RWPE2 (cell line): ENCODE data around the gene ZNF578.
"Not testable (repeated sequence)": the region's sequence is repeated elsewhere in the genome, so short reads cannot be mapped to it uniquely, and the experiment has no call there.

ENCODE experiments used
- ATAC-seq: fragments of 200-7000 bp; cut with Tn5 transposase; 3 replicates; pipeline ENCODE4 v1.9.1; 2021; ENCODE audit warnings: low read depth
- DNase-seq: peaks from one replicate; pipeline ENCODE4 v3.0.0-alpha.2; 2020; ENCODE audit warnings: low spot score
- H3K27ac ChIP-seq: fragments of 450-650 bp; 2 replicates; pipeline ENCODE4 v1.5.1; 2017; ENCODE audit warnings: mild to moderate bottlenecking; ENCODE audit not compliant: poor library complexity, severe bottlenecking
- H3K27me3 ChIP-seq: fragments of 250-450 bp; sonication (Bioruptor Pico); 2 replicates; pipeline ENCODE4 v1.5.1; 2021; ENCODE audit warnings: mild to moderate bottlenecking, moderate library complexity; ENCODE audit not compliant: insufficient read depth, poor library complexity, severe bottlenecking
- H3K36me3 ChIP-seq: fragments of 250-450 bp; sonication (Bioruptor Pico); 2 replicates; pipeline ENCODE4 v1.5.1; 2020; ENCODE audit warnings: low read depth, mild to moderate bottlenecking, moderate library complexity
- H3K4me1 ChIP-seq: fragments of 250-450 bp; sonication (Bioruptor Pico); 2 replicates; pipeline ENCODE4 v1.5.1; 2021; ENCODE audit warnings: mild to moderate bottlenecking, moderate library complexity; ENCODE audit not compliant: insufficient read depth, poor library complexity, severe bottlenecking
- H3K4me3 ChIP-seq: fragments of 250-450 bp; sonication (Bioruptor Pico); 2 replicates; pipeline ENCODE4 v1.5.1; 2021; ENCODE audit warnings: mild to moderate bottlenecking, moderate library complexity; ENCODE audit not compliant: severe bottlenecking
- H3K9me3 ChIP-seq: fragments of 250-450 bp; sonication (Bioruptor Pico); 2 replicates; pipeline ENCODE4 v1.5.1; 2021; ENCODE audit warnings: mild to moderate bottlenecking, moderate library complexity; ENCODE audit not compliant: severe bottlenecking
- TF ChIP-seq, protein P1 (sequence below): fragments of 450-650 bp; IDR thresholded peaks from one replicate; pipeline ENCODE4 v1.5.1; 2017; ENCODE audit warnings: mild to moderate bottlenecking, moderate library complexity; ENCODE audit not compliant: poor library complexity, severe bottlenecking

ZNF578 gene

GRCh38 chr19:52533901-52534300, 80.5 kb downstream of the ZNF578 start:
- peaks cover 6% of the 10 kb centered on the region for H3K36me3 ChIP-seq
- no peaks in the 10 kb centered on the region for H3K4me1 ChIP-seq
- no peaks in the 10 kb centered on the region for H3K27me3 ChIP-seq
- no peak overlapping the region for H3K27ac ChIP-seq
- ATAC-seq (no peak), DNase-seq (no peak)
- TF ChIP-seq, protein P1, sequence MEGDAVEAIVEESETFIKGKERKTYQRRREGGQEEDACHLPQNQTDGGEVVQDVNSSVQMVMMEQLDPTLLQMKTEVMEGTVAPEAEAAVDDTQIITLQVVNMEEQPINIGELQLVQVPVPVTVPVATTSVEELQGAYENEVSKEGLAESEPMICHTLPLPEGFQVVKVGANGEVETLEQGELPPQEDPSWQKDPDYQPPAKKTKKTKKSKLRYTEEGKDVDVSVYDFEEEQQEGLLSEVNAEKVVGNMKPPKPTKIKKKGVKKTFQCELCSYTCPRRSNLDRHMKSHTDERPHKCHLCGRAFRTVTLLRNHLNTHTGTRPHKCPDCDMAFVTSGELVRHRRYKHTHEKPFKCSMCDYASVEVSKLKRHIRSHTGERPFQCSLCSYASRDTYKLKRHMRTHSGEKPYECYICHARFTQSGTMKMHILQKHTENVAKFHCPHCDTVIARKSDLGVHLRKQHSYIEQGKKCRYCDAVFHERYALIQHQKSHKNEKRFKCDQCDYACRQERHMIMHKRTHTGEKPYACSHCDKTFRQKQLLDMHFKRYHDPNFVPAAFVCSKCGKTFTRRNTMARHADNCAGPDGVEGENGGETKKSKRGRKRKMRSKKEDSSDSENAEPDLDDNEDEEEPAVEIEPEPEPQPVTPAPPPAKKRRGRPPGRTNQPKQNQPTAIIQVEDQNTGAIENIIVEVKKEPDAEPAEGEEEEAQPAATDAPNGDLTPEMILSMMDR, result no peak
- H3K9me3 ChIP-seq, result no peaks in the 10 kb centered on the region
- no peak overlapping the region for H3K4me3 ChIP-seq

DNA sequence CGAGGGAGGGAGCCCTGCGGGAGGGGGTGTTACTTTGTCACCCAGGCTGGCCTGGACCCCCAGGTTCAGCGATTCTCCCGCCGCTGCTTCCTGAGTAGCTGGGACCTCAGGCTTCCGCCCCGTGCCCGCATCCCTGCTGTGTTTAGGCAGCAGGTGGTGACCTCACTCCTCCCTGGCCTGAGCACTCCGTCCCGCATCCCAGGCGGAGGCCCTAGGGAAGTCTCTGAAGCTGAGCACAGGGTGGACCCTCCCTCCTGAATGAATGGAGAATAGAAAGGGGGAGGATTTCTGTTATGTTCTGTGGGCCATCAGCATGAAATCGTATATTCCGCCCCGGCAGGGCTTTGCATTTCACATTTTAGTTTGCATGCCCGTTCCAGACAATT, 82.0 kb downstream of the ZNF578 start:
- DNase-seq, H3K4me1 ChIP-seq: not testable (repeated sequence)

DNA sequence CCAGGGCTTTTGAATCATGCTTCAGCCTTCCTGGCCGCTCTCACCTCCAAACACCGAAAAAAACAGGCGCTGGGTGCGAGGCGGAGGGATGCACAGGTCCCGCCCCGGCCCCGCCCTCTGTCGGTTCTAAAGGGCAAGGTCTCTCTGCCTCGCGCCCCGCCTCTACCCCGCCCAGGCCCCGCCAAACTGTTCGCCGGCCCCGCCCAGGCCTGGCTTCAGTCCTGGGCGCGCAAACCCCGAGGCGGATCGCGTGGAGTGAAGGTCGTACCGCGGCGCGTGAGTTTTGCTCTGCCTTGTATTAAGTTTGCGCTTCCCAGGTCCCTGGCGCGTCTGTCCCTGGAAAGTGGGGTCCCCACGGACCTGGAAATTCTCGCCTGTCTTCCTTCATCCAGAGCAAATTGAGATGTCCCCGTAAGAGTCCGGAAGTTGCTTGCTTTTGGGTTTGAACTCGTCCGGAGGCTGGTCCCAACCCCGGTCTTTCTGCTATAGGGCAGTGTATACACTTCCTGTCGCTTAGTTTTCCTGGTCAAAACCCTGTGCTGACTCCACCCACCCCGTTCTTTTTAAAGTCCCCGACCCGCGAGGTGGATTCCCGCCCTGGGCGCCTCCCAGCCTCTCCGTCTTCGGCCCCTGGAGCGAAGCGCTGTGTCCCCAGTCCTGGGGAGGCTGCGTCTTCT, 82.6 kb downstream of the ZNF578 start:
- Histone ChIP-seq H3K27me3 (no peaks in the 10 kb centered on the region), H3K4me1 (no peaks in the 10 kb centered on the region), H3K36me3 (peaks cover 10% of the 10 kb centered on the region), H3K9me3 (no peaks in the 10 kb centered on the region), H3K27ac (peak overlapping the region; percentile 55), H3K4me3 (peak overlapping the region; percentile 38)
- ATAC-seq (peak; percentile 98), DNase-seq (peak; percentile 89)
- TF ChIP-seq, protein P1, result no peak

More for the DNA sequence above, 82.0 kb downstream of the ZNF578 start:
- H3K9me3 ChIP-seq, H3K27me3 ChIP-seq, H3K36me3 ChIP-seq: not testable (repeated sequence)
- peak overlapping the region; percentile 55 for H3K27ac ChIP-seq
- ATAC-seq, result peak; percentile 13; the same call in 2 of the 3 replicates
- H3K4me3 ChIP-seq, result peak overlapping the region; percentile 38

DNA sequence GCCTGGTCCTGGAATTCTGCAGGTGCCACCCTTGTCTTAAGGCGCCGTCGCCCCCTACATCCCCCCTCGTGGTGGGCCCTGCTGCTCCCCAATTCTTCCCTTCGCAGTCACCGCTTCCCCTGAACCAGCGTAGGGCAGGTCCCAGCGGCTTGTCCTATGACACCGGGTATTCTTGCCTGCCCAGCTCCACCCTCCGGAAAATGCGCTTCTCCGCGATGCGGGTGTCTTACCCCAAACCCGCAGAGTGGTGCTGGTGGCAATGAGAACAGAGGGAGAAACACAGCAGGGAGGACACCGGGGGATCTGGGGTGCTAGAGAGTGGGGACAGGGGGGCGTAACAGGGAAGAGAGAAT, 83.1 kb downstream of the ZNF578 start:
- Histone ChIP-seq H3K4me1 (no peaks in the 10 kb centered on the region), H3K27ac (peak overlapping the region; percentile 55), H3K36me3 (peaks cover 10% of the 10 kb centered on the region), H3K9me3 (no peaks in the 10 kb centered on the region), H3K4me3 (peak overlapping the region; percentile 38), H3K27me3 (no peaks in the 10 kb centered on the region)
- TF ChIP-seq, protein P1, result no peak
- ATAC-seq (peak; percentile 20; the same call in 1 of the 3 replicates), DNase-seq (no peak)

GRCh38 chr19:52538815-52539214, 85.5 kb downstream of the ZNF578 start:
- H3K4me1 ChIP-seq, H3K36me3 ChIP-seq, ATAC-seq, H3K4me3 ChIP-seq, H3K27me3 ChIP-seq, H3K9me3 ChIP-seq, DNase-seq, H3K27ac ChIP-seq: not testable (repeated sequence)

DNA sequence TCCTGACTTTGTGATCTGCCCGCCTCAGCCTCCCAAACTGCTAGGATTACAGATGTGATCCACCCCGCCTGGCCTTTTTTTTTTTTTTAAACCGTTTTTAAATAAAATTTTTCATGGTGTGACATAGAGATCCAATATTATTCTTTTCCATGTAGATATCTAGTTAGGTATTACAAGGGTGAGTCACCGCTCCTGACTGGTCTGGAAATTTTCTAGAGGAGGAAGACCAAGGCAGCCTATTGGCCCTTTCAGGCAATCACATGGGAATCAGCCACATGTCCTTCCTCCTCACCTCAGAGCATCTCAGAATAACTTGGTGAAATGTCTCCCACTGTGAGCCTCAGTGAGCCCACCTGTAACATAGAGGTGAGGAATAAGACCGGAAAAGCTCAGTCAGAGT, 87.8 kb downstream of the ZNF578 start:
- not testable (repeated sequence) for H3K27me3 ChIP-seq, ATAC-seq, DNase-seq, H3K4me1 ChIP-seq, H3K4me3 ChIP-seq, H3K27ac ChIP-seq, H3K9me3 ChIP-seq
- peaks cover 21% of the 10 kb centered on the region for H3K36me3 ChIP-seq
